ENCODE measurements around the gene ZNF580. TPM values are rescaled to one million over a fixed set of nuclear protein-coding genes. Genes with fewer than 3 reads are reported as not detected.

The ZNF580 gene
- total RNA-seq, 1 donor from 2014 or later: 10.4 TPM

DNA sequence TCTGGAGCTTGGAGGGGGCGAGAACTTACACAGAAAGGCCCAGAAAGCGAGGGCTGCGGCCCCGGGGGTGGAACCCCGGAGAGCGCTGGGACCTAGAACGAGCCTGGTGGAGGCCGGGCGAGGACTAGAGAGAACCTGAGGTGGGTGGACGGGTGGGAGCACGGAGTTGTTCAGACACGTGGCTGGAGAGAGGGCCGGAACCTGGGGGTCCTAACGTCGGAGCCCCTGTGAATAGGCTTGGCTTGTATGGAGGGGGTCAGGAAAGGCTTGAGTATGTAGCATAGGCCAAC, 3.0 kb downstream of the ZNF580 start:
- TF ChIP-seq, protein P1, sequence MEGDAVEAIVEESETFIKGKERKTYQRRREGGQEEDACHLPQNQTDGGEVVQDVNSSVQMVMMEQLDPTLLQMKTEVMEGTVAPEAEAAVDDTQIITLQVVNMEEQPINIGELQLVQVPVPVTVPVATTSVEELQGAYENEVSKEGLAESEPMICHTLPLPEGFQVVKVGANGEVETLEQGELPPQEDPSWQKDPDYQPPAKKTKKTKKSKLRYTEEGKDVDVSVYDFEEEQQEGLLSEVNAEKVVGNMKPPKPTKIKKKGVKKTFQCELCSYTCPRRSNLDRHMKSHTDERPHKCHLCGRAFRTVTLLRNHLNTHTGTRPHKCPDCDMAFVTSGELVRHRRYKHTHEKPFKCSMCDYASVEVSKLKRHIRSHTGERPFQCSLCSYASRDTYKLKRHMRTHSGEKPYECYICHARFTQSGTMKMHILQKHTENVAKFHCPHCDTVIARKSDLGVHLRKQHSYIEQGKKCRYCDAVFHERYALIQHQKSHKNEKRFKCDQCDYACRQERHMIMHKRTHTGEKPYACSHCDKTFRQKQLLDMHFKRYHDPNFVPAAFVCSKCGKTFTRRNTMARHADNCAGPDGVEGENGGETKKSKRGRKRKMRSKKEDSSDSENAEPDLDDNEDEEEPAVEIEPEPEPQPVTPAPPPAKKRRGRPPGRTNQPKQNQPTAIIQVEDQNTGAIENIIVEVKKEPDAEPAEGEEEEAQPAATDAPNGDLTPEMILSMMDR (IDR thresholded peaks at IDR 0.05; ENCODE audit: insufficient read depth, low read length, poor library complexity, severe bottlenecking): no peak
- Histone ChIP-seq H3K4me3 (ENCODE audit: low read depth, low read length) (peak overlapping the region; percentile 68), H3K27me3 (ENCODE audit: control insufficient read depth, insufficient read depth, low read length) (no peaks in the 10 kb centered on the region), H3K36me3 (ENCODE audit: control insufficient read depth, insufficient read depth, low read length) (peaks cover 4% of the 10 kb centered on the region)
- no peak for DNase-seq (ENCODE audit: low read depth)

DNA sequence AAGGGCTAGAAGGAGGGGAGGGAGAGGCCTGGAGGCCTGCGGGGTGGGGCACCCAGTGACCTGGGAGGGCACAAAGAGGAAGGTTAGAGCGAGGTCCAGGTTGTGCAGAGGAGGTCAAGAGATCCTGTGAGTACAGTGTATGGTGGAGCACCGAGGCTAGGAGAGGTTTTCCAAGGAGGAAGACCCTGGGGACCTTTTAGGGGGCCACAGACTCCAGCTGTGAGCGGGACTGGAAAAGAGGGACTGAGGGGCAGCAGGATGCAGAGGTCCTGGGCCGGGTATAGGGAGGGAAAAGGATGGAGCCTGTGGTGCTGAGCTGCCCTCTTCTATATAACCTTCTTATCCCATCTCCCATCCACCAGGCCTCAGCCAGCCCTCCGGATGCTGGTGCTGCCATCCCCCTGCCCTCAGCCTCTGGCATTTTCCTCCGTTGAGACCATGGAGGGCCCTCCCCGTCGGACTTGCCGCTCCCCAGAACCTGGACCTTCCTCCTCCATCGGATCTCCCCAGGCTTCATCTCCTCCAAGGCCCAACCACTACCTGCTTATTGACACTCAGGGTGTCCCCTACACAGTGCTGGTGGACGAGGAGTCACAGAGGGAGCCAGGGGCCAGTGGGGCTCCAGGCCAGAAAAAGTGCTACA, 3.5 kb downstream of the ZNF580 start:
- Histone ChIP-seq H3K4me3 (ENCODE audit: low read depth, low read length) (peak overlapping the region; percentile 68), H3K36me3 (ENCODE audit: control insufficient read depth, insufficient read depth, low read length) (peaks cover 4% of the 10 kb centered on the region), H3K27me3 (ENCODE audit: control insufficient read depth, insufficient read depth, low read length) (no peaks in the 10 kb centered on the region)
- DNase-seq (ENCODE audit: low read depth): no peak
- TF ChIP-seq, protein P1 (IDR thresholded peaks at IDR 0.05; ENCODE audit: insufficient read depth, low read length, poor library complexity, severe bottlenecking): no peak

DNA sequence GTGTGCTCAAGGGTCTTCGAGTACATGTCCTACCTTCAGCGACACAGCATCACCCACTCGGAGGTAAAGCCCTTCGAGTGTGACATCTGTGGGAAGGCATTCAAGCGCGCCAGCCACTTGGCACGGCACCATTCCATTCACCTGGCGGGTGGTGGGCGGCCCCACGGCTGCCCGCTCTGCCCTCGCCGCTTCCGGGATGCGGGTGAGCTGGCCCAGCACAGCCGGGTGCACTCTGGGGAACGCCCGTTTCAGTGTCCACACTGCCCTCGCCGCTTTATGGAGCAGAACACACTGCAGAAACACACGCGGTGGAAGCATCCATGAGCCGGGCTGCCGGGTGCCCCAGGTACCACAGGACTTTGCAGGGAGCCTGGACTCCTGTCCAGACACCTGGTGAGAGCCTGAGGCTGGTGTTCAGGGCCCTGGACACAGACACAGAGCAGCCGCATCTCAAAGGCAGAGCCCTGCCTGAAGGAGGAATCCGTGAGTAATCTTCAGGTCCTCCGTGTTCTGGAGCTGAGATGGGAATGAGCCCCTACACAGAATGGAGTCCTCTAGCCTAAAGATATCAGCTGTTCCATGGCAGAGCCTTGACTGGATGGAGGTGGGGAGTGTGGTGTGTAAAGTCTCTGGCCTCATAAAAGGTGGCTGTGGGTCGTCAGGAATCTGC, 4.2 kb downstream of the ZNF580 start:
- TF ChIP-seq, protein P1 (IDR thresholded peaks at IDR 0.05; ENCODE audit: insufficient read depth, low read length, poor library complexity, severe bottlenecking): no peak
- no peak for DNase-seq (ENCODE audit: low read depth)
- H3K4me3 ChIP-seq (ENCODE audit: low read depth, low read length): no peak overlapping the region
- H3K36me3 ChIP-seq (ENCODE audit: control insufficient read depth, insufficient read depth, low read length): peaks cover 4% of the 10 kb centered on the region
- no peaks in the 10 kb centered on the region for H3K27me3 ChIP-seq (ENCODE audit: control insufficient read depth, insufficient read depth, low read length)

DNA sequence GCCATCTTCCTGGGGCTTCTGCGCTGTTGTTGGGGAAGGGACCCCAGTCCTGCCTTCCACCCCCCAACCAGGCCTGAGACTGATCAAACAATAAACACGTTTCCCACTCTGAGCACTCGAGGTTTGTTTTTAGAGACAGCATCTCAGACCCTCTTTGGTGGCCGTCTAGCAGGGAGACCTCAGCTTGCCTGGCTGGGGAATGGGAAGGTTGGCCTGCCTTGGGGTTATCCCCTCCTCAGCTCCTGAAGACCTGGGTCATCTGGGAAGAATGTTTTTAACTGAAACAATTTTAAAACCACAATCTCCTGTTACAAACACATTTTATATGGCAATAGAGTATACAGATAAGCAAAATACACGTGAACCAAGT, 4.7 kb downstream of the ZNF580 start:
- Histone ChIP-seq H3K4me3 (ENCODE audit: low read depth, low read length) (no peak overlapping the region), H3K27me3 (ENCODE audit: control insufficient read depth, insufficient read depth, low read length) (no peaks in the 10 kb centered on the region), H3K36me3 (ENCODE audit: control insufficient read depth, insufficient read depth, low read length) (peaks cover 4% of the 10 kb centered on the region)
- DNase-seq (ENCODE audit: low read depth): no peak
- TF ChIP-seq, protein P1 (IDR thresholded peaks at IDR 0.05; ENCODE audit: insufficient read depth, low read length, poor library complexity, severe bottlenecking): no peak

DNA sequence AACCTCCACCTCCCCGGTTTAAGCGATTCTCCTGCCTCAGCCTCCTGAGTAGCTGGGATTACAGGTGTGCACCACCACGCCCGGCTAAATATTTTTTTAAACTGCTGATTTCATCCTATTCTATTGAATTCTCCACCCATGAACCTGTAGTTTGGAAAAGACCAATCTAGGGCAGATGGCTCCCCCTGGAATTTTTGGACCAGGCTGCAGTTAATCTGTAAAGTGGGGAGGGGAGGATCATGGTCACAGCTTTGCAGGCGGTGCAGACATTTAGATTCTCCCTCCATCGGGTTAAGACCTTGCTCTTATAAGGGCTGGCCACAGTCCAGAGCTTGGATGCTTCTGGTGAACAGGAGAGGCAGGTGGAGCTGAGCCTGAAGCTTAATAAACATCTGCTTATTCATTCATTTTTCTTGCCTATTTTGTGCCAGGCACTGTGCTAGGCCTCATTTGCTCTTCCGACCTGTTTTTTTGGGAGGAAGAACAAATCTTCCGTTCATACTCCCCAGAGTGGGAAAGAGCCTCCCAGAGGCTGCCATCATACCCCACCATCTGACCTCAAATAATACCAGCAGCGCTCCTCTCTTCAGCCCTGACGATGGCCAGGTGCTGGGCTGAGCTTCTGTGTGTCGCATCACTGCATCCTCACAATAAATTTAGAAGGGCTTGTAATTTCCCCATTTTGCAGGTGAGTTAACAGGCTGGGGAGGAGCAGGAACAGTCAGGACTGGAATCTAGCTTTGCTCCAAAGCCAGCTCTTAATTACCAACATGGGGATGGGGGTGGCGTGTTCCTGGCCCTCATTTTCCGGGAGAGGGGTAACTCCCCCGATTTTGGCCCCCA, 6.3 kb downstream of the ZNF580 start:
- Histone ChIP-seq H3K36me3 (ENCODE audit: control insufficient read depth, insufficient read depth, low read length) (peaks cover 4% of the 10 kb centered on the region), H3K4me3 (ENCODE audit: low read depth, low read length) (peak overlapping the region; percentile 79), H3K27me3 (ENCODE audit: control insufficient read depth, insufficient read depth, low read length) (no peaks in the 10 kb centered on the region)
- TF ChIP-seq, protein P1 (IDR thresholded peaks at IDR 0.05; ENCODE audit: insufficient read depth, low read length, poor library complexity, severe bottlenecking): no peak
- DNase-seq (ENCODE audit: low read depth): no peak
